Fibroblast of mammary gland (primary cell): ENCODE results near the gene SLC66A3.

Source experiments
- DNase-seq: peaks from one replicate; pipeline ENCODE4 v3.0.0-alpha.2; 2010; ENCODE audit warnings: low read depth
- H3K4me3 ChIP-seq: 2 replicates; pipeline ENCODE4 v1.5.1; 2011; ENCODE audit warnings: low read depth, mild to moderate bottlenecking, low read length, moderate library complexity; ENCODE audit not compliant: control insufficient read depth
- TF ChIP-seq, protein P1 (sequence below): conservative IDR thresholded peaks from 2 replicates; pipeline ENCODE4 v1.5.1; 2011; ENCODE audit warnings: low read depth, low read length, inconsistent platforms; ENCODE audit not compliant: control insufficient read depth, insufficient read depth

The SLC66A3 gene

DNA sequence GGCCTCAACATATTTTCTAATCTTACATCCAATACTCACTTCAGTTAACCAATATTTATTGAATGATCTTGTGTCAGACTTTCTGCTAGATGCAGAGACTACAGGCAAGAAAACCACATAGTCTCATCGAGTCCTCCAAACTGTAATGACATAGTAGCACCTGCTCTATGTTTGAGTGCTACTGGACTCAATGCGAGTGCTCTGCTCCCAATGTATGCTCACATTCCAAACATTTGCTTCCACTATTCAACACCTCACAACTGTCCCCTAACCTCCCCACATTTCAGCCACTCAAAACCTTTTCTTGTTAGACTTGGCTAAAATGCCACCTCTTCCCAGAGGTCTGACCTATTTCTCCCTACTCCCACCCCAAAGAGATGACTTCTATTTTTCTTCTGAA, 65.2 kb downstream of the SLC66A3 start:
- no peak overlapping the region for H3K4me3 ChIP-seq
- no peak for DNase-seq
- TF ChIP-seq, protein P1, sequence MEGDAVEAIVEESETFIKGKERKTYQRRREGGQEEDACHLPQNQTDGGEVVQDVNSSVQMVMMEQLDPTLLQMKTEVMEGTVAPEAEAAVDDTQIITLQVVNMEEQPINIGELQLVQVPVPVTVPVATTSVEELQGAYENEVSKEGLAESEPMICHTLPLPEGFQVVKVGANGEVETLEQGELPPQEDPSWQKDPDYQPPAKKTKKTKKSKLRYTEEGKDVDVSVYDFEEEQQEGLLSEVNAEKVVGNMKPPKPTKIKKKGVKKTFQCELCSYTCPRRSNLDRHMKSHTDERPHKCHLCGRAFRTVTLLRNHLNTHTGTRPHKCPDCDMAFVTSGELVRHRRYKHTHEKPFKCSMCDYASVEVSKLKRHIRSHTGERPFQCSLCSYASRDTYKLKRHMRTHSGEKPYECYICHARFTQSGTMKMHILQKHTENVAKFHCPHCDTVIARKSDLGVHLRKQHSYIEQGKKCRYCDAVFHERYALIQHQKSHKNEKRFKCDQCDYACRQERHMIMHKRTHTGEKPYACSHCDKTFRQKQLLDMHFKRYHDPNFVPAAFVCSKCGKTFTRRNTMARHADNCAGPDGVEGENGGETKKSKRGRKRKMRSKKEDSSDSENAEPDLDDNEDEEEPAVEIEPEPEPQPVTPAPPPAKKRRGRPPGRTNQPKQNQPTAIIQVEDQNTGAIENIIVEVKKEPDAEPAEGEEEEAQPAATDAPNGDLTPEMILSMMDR: no peak

DNA sequence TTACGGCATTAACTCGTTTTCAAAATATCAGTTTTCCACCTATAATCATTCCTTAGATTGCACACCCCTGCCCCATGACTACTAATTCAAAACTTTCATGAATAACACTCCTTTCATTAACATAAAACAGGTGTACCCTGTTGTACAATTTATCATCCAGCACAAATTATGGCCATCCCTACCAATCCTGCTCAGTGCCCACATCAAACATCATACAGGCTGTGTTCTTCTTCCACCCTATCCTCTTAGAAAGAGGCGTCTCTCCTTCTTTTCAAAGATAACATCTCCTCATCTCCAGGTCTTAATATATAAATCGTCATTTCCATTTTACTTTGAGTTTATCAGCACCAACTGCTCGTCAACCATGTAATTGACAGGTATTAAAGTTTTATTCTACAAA, 67.6 kb downstream of the SLC66A3 start:
- TF ChIP-seq, protein P1: no peak
- DNase-seq: no peak
- H3K4me3 ChIP-seq: no peak overlapping the region

DNA sequence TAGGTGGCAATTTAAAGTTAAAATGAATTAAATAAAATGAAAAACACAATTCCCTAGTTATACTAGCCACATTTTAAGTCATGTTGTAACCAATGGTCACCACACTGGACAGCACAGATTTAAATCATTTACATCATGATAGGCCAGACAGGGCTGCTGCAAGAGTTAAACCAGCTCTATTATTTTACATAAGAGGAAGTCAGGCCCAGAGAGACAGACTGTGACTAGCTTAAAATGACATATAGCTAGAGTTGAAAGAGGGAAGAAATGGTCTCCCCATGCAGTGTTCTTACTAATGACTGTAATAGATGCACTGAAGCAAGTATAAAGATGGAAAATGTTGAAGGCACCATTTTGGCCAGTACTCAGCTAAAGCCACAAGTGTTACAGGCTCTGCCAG, 69.6 kb downstream of the SLC66A3 start:
- H3K4me3 ChIP-seq: no peak overlapping the region
- TF ChIP-seq, protein P1: no peak
- no peak for DNase-seq

DNA sequence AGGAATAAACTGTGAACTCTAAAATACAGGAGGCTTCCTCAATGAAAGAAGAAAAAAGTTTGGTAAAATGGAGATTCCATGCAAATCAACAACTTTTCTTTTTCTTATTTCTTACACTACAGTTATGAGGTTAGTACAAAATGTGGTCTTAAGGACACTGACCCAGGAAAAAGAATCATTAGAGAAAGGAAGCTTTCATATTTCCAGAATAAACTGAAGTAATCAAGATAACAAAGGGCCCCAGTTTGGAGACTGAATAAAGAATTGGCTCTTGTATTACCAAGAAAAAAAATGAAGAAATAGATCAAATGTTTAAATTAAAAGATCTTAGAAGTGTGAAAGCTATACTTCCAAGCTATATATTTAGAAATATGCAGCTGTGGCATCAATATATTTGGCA, 72.3 kb downstream of the SLC66A3 start:
- TF ChIP-seq, protein P1: no peak
- no peak for DNase-seq
- no peak overlapping the region for H3K4me3 ChIP-seq
